GM19035 (cell line): ENCODE measurements around the gene SCN3B.

Experiments used
- ATAC-seq: cut with Tn5 transposase; IDR thresholded peaks from one replicate; pipeline ENCODE4 v1.9.1; 2021; ENCODE audit not compliant: unreplicated experiment

SCN3B gene, protein sequence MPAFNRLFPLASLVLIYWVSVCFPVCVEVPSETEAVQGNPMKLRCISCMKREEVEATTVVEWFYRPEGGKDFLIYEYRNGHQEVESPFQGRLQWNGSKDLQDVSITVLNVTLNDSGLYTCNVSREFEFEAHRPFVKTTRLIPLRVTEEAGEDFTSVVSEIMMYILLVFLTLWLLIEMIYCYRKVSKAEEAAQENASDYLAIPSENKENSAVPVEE

DNA sequence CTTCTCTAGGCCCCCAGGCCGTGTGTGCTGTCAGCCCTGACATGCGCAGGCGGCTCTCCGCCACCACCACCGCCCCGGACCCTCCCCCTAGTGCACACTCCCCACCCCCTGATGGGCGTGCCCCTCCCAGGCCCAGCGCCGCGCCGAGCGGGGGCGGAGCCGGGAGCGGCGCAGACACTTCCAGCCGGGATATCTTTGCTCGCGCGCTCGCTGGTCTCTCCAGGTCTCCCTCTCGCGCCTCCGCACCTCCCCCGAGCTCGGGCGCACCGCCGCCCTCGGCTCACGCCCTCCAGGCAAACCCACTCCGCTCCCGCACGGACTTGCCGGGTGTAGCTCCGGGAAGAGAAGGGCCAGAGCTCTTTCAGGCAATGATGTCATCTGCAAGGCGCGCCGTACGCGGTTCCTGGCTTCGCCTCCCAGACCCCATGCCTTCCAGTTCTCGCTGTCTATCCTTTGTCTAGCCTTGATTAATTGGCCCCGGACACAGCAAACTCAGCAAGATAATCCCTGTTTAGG is at the start of gene SCN3B:
Gene SCN3B (minus strand): TSS at position 59 of the 516 bp plus-strand sequence. CDS start 823 bp downstream, outside the sequence.
- no peak for ATAC-seq

DNA sequence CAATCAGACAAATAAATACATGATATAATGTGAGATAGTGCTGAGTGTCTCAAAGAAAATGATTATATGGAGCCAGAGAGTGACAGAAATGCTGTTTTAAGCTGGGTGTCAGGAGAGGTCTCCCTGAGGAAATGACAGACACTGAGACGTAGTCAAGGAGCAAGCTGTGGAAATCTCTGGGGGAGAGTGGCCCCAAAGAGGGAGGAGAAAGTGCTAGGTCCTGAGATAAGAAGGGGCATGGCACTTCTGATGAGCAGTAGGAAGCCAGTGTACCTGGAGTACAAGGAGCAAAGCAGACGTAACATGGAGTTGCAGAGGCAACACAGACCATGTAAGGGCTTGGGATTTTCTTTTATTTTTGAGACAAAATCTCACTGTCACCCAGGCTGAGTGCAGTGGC is 48.3 kb upstream of the SCN3B start:
- ATAC-seq: no peak

DNA sequence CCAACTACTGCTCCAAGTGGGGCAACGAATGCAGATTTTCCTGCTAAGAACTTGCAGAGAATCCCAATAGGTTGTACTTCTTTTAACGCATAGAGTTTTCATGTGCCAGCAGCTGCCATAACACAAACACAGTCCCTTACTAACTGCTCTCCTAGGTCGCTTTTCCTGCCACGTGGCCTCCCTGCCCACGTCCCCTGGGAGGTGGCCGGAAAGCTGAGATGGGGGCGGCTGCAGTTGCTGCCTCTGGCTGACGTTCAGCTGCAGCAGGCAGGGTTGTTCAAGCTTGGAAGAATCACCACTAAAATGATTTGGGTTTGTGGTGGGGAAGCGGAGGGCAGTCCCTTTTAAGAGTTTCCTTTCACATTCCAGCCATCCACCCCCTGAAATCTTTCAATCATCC is 47.7 kb upstream of the SCN3B start:
- ATAC-seq: no peak

DNA sequence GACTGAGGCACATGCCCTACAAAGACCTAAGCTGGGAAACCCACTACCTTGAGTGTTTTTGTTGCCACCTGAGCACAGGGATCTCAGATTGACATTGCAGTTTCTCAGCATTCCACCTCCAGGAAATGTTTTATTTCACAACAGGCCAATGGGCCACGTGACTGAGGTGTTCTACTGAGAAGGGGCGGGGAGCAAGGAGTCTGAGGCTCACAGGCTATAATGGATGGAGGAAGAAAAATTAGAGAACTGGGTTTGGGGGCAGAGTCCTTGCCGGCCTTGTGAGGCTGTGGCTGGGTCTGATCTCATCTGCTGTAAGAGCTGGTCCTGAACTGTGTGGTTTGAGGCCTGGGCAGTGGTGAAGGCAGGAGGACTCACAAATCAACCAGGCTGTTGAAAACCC is 46.3 kb upstream of the SCN3B start:
- no peak for ATAC-seq

DNA sequence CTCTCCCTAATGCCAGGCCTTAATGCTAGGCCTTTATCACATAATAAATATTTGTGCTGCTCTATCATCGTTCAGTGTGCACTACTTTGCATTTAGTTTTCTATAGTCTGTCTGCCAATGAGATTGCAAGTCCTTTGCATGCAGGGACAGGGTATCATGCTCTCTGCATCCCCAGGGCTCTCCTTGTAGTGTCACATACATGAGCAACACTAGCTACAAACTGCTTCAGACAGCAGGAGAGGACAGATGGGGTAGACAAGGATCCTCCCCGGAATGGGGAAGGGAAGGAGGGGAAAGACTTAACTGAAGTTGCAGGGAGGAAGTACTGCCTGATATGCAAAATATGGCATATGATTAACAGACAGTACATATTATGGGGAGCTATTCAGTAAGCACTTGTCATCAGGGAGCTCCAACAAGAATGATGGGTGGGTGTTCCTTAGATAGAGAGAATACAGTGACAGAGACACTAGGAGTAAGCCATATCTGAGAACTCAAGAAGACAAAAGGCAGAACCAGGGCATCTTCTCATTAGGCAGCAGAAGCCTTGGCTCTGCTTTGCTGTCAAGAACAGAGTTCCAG is 44.2 kb upstream of the SCN3B start:
- no peak for ATAC-seq

DNA sequence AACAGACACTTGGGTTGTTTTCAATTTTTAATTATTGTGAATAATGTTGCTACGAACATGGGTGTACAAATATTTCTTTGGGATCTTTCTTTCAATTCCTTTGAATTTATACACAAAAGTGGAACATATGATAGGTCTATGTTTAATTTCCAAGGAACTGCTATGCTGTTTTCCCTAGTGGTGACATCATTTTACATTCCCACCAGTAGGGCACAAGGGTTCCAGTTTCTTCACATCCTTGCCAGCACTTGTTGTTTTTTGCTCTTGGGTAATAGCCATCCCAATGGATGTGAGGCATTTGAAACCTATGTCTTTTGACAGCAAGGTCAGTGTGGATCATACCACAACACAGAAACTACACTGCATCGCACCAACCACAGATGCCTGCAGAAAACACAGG is 41.8 kb upstream of the SCN3B start:
- no peak for ATAC-seq

DNA sequence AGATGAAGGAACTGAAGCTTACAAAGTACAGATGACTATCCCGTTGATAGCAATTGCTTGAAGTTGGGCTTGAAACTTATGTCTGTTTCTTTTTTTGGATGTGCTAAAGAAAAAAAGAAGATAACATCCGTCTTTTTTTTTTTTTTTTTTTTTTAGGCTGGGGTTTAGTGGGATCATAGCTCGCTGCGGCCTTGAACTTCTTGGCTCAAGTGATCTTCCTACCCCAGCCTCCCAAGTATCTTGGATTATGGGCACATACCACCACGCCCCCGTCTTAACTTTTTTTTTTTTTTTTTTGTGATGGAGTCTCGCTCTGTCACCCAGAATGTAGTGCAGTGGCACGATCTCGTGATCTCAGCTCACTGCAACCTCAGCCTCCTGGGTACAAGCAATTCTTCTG is 40.8 kb upstream of the SCN3B start:
- no peak for ATAC-seq

DNA sequence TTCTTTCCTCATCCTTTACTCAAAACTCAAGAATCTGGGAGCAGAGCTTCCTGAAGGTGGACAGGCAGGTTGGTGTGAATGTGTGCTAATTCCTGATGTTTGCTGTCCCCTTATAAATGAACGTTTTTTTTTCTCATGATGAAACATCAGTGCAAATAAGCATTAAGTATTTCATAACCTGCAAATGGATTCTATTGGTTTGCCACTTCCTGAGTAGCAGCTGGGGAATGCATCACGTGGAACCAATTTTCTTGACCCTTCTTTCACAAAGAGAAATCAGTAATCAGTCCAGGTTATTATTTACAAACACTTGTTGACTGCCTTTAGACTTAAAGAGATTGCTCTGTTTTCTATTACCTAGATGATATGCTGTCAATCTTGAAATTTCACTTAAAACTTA is 40.1 kb upstream of the SCN3B start:
- ATAC-seq: no peak

DNA sequence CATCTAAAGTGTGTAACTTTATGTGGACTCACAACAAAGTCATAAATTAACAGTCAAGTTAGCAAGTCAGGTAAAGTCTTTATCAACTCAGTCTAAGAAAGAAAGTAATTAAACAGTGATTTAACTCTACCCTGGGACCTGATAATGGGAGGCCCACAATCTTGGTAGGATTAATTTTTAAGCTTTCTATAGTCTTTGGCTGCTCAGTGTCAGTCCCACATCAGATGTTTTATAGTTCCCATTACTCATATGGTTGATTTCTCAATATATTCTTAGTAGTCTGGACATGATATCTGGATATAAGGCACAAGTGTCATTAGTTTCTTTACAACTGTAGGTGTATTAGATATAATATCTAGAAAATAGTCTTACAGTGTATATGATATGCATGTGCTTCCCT is 38.5 kb upstream of the SCN3B start:
- ATAC-seq: no peak

DNA sequence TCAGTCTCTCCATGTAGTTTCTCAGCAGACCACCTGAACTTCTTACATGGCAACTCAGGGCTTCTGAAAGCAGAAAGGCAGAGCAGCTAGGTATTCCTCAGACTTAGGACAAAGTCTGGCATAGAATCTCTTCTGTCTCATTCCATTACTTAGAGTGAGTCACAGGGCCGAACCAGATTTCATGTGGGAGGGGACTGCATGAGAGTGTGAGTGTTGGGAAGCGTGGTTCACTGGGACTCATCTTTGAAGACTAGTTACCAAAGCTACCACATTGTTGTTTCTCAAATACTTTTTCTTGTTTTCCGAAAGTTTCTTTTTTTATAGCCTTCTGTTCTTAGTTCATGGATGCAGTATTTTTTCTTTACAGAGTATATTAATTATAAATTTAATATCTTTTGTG is 36.1 kb upstream of the SCN3B start:
- no peak for ATAC-seq

DNA sequence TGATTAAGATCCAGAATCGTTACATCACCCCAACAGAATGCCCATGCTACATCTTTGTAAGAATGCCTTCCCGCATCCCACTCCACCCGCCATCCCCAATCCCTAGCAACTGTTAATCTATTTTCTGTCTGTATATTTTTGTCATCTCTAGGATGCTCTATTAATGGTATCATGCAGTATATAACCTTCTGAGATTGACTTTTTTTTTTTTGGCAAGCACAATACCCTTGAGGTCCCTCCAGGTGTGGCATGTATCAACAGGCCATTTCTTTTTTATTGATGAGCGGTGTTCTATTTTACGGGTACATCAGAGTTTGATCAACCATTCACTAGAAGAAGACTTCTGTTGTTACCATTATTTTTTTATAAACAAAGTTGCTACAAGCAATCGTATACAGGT is 30.2 kb upstream of the SCN3B start:
- ATAC-seq: no peak

DNA sequence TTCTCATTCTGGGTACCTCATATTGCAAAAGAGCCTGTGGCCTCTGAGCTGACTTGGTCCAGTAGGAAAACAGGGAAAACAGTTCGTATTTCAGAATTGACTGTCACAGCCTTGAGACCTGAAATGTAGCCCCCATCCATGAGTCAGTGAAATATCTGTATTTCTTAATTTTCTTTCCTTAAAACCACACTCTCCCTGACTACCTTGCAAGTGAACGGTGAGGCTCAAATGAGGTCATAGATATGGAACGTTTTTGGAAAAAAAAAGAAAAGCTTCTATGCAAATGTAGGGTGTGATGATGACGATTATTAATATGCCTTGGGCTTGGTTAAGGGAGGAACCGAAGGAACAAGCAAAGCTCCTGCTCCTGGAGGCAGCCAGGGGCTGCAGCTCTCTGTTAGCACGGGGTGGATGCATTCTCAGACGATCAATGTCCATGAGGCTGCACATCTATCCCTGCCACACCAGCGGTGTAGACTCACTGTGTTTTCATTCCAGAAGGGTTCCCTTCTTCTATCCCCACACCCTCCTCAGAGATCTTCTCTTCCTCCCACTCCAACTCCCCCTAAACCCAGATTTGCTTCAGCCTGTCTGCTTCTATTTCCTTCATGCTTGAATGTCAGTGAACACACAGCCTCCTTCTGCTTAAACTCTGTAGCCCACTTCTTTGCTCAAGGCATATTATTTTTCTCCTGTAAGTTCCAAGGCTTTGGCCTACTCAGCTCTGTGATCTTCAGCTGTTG is 29.2 kb upstream of the SCN3B start:
- no peak for ATAC-seq

DNA sequence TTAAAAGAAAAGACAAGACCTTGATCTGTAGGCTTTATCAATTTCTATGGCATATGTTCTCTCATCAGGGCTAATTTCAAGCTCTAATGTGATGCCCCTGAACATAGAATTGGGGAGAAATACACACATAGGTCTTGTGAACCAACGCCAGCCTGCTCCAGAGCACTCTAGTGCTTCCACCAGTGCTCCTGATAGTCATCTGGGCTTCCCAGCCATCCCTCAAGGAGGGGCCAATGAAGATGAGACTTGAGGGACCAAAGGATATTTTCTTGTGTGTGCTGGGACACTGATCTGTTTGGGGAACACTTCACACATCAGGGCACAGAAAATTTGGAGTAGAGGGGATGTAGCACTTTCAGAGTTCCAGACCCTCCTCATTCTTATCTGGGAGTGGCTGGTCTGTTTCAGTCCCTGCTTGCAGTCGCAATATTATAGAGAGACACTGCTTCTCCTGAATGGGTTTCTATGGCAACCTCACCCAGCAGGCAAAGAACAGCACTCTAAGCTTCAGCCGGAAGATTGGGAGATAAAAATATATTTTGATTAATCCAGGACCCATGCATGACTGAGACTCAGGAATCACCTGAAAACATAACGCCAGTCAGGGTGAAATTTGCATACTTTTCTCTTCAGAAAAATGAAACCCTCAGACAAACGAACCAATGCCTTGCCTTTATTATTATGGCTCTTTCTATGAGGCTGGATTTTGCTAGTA is 28.4 kb upstream of the SCN3B start:
- ATAC-seq: no peak

DNA sequence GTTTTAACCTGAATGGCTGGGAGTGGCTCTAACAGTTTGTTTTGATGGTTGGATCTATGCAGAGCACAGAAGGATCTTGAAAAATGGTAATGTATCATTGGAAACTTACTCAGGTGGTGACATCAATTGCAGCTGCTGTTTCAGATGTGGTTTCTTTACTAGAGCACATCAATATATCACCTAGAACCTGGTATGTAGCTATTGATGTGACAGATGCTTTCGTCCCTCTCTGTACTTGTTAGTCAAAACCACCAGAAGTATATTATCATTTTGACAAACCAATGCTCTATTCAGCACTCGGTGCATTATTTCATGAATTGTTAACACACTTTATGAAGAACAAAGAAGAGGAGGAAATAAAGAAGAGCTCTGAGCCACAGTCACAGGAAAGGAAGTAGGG is 26.6 kb upstream of the SCN3B start:
- no peak for ATAC-seq

DNA sequence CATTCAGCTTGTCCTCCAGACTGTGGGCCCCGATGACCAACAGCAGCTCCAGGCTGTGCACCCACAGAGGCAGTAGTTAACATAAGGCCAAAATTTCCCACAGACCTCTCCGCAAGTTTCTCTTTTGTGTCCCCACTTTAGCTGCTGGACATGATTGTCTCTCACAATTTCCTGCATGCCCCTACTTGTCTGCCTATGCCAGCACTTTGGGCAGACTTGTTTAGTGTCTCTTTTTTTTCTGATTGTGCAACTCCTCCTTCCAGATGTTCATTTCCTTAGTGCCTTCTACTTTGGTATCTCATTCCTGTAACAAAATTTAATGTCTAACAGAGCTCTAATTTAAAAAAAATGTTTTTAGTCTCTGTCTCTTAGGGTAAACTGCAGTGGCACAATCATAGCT is 23.8 kb upstream of the SCN3B start:
- no peak for ATAC-seq

DNA sequence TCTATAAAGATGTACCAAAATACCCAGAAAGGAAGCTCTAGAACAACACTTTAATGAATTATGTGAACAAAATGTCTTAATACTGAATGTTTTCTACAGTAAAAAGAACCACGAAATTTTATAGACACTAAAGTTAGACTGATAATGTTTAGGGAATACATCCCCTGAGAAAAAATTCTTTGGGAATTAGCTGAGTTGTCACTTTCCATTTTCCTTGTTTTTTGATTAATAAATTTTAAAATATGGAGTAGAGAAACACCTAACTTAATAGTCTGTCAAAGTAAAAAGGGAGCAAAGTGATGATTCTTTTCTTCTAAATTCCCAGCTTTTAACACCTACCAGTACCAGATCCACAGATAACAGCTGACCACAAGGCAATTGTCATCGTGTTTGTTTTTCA is 23.1 kb upstream of the SCN3B start:
- ATAC-seq: no peak

DNA sequence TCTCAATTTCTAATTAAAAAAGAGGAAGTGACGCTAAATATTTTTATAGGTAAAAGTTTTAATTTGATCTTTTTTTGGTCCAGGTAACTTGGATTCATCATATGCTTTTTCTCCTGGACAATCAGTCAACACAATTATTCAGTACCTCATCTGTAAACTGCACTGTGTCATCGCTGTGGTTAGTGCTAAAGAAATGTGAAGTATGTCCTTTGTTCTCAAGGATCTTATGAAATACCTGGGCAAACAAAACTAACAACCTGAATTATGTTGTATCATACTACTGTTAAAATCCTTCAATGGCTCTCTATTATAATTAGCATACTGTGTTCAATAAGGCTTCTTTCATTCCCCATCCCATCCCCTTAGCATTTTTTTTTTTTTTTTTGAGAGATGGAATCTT is 19.9 kb upstream of the SCN3B start:
- no peak for ATAC-seq

DNA sequence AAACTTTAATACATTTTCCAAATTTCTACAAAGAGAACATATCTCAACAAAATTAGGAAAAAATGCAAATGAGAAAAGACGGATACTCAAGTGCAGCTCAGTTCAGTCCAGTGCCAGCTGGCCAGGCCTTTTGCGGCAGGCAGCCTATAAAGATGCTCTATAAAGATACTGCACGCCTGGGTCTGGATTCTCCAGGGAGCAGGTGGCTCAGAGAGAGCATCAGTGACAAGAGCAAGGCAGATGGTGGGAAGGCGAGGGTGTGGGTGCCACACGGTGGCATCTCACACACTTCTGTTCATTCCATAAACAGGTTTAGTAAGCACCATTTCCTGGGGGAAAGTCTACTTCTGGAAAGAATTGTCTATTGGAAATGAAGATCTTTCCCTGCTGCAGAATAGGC is 18.1 kb upstream of the SCN3B start:
- ATAC-seq: no peak

DNA sequence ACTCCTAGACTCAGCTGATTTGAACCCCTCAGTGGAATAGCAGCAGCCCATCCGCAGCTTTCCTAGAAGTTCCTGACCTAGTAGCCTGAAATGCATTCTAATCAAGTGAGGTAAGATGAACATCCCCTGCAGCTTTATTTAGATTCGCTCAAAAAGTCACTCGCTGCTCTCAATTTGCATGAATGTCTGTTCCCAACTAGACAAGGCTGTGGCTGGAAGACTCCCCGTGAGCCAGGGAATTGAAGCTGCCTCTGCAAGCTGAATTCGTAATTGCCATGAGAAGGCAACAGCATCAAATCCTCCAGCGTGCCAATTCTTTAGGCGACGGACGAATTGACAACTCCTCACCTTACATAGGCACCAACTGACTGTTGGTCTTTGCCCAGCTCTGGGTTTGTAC is 17.1 kb upstream of the SCN3B start:
- ATAC-seq: no peak

DNA sequence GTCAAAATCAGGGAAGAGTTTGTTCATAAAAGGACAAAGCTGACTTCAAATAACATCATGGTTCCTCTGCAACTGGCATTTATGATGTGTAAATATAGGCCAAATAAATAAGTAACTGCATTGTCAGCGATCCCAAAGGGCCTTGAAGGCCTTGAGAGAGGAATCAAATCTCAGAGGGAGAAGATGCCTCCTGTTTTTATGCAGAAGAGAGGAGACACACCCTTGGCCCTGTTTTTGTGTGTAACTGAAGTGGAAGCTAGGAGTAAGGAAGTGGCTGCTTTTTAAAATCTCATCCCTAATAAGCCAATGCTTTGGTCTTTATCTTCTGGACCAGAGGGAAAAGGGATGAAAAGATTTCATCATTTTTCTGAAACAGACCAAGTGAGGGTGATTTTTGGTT is 15.7 kb upstream of the SCN3B start:
- no peak for ATAC-seq

DNA sequence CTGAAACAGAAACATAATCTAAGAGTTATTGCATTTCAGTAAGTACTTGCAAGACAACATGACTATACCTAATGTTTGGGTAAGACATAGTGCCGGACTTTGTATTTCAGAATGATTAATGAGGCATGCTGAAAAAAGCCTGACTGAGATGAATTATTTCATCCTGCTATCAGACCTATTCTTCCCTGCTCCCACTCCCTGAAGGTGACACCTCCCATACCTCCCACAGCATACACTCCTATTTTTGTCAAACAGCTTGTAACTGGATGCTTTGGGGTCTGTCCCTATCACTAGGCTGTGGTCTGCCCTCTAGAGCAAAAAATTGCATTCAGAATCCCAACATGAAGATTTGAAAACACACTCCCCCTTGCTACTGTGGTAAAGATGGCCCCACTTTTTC is 10.9 kb upstream of the SCN3B start:
- no peak for ATAC-seq

DNA sequence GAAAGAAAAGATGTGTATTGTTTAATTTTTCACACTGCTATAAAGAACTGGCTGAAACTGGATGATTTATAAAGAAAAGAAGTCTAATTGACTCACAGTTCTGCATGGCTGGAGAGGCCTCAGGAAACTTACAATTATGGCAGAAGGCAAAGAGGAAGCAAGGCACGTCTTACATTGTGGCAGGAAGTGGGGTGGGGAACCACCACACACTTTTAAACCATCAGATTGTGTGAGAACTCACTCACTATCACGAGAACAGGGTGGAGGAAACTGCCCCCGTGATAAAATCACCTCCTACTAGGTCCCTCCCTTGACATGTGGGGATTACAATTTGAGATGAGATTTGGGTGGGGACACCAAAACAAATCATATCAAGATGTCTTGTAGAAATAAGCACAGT is 5.5 kb upstream of the SCN3B start:
- ATAC-seq: peak; percentile 93
